GM19438 (cell line): ENCODE data around the gene CYSRT1.

Experiments used
- ATAC-seq: cut with Tn5 transposase; IDR thresholded peaks from one replicate; pipeline ENCODE4 v1.9.1; 2021; ENCODE audit warnings: low read depth; ENCODE audit not compliant: unreplicated experiment

Gene CYSRT1

GRCh38 chr9:137205126-137206069 lies 19.6 kb upstream of the CYSRT1 start, which contains the start of the genes NDOR1 and TMEM203:
NDOR1 (plus strand) TSS chr9:137205700; CDS start chr9:137205778, 78 bp downstream.
TMEM203 (minus strand) TSS chr9:137205648; CDS start chr9:137205414, 234 bp downstream.
- ATAC-seq = no peak

DNA sequence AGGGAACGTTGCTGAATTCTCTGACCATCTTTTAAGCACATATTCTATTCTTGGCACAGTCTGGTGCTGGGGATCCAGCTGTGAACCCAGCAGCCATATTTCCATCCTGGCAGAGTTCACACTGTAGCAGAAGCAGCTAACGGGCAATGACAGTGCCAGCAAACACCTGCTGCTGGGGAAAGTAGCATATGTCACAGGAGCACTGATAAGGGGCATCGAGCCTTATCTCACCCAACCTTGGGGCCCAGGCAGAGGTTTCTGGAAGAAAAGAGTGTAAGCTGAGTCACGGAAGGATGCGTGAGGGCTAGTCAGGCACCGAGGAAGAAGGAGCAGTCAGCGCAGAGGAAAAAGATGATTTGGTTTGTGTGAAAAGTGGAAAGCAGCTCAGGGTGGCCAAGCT lies 18.4 kb upstream of the CYSRT1 start:
- no peak for ATAC-seq

GRCh38 chr9:137211532-137211931 lies 13.4 kb upstream of the CYSRT1 start:
- no peak for ATAC-seq

DNA sequence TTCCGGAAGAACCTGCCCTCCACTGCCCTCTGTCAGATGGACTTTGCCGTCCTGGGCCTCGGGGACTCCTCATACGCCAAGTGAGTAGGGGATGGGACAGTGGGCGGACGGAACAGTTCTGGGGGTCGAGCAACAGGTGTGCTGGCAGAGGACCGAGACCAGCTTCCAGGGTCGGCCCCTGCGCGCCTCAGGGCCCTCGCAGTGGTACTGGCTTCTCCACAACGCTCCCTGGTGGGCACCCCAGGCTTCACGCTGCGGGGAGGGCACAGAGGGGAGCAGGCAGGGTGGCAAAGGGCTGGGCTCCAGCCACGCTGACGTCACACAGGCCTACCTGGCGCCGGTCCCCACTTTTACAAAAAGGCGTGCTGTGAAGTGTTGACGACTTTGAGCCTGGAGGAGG lies 12.5 kb upstream of the CYSRT1 start:
- no peak for ATAC-seq

DNA sequence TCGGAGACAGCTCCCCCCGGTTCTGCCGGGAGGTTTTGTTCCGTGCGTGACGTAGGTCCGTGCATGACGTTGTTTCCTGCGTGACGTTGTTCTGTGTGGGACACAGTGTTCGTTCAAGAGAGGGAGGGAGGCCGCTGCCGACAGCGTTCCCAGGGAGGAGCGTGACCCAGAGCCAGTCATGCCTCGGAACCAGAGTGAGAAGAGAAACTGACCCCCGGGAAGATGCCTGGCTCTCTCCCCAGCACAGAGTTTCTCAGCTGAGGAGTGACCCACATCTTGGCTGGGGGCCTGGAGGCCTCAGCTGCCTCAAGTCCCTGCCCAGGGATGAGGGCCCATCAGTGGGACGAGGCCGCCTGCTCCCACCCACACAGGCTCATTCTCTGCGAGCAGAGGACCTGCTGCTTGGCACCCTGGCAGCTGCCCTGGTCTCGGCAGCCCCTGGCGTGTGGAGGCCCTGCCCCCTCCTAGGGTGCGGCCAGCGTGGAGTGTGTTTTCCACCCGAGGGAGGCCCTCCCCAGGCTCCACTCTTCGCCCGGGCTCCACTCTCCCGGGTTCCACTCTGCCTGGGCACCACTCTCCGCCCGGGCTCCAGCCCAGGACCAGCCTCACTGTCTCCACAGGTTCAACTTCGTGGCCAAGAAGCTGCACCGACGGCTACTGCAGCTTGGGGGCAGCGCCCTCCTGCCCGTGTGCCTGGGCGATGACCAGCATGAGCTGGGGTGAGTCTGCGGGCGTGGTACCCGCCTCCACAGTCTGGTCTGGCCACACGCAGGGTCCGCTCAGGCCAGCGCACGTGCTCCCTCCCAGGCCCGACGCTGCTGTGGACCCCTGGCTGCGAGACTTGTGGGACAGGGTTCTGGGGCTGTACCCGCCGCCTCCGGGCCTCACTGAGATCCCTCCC lies 11.6 kb upstream of the CYSRT1 start:
- ATAC-seq = no peak

GRCh38 chr9:137214620-137215019 lies 10.4 kb upstream of the CYSRT1 start:
- ATAC-seq = no peak

GRCh38 chr9:137215196-137215986 lies 9.6 kb upstream of the CYSRT1 start:
- ATAC-seq = no peak

DNA sequence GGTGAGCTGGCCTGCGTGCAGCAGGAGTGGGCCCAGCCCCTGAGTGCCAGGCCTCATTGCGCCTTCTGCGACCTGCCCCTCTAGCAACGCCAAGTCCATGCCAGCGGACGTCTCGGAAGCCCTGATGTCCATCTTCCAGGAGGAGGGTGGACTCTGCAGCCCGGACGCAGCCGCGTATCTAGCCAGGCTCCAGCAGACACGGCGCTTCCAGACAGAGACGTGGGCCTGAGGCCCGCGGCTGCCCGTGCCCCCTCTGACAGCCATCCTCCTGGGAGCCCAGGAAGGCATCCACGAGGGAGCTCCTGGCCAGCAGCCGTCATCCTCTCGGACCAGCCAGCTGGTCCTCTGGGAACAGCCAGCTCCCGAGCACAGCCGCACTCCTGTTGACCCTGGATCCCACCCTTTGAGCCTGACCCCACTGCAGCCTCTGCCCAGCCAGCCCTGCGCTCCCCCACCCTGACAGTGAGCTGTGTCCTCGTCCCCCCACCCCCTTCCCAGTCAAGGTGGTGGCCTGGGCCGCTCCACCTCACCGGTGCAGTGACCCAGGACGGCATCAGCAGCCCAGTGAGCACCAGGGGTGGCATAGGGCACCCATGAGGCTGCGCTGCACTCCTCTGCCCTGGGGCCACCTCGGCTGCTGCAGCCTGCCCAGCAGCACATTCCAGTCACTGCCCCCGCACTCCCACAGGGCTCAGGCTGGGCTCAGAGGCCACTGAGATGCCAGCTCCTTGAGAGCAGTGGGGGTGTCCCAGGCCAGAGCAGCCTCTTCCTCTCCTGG lies 8.6 kb upstream of the CYSRT1 start:
- no peak for ATAC-seq

DNA sequence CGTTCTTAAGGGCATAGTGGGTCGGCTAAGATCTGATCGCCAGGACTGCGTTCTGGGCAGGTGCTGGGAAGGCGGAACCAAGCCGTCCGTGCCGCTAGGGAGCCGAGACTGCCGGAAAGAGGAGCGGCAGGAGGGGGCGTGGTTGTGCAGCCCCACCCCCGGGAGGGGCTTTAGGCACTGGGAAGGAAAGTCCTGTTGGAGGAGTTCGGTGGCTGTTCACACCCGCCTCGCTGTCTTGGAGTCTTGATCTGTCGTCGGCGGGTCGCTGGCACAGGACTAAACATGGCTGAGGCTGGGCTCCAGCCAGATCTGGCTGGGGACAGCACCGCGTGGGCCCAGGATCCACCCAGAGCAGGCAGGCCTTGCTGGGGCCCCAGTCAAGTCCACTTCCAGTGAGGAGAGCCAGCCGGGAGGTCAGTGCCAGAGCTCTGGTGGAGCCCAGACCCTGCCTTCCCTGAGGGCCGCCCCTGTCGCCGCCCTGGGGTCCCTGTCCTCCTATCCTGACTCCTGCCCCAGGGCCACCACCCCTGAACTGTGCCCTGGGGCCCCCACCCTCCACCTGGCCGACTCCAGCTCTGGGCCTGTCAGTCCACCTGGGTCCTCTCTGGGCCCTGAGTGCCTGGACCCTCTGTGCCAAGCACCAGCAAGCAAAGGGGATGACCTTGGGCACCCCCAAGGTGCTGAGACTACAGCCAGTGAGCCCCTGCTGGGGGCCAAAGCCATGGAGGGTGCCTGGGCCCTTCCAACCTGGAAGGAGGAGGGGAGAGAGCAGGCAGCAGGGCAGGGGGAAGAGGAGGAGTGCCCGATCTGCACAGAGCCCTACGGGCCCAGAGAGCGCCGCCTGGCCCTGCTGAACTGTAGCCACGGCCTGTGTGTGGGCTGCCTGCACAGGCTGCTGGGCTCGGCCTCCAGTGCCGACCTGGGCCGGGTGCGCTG lies 7.4 kb upstream of the CYSRT1 start:
- ATAC-seq = no peak

- no peak for ATAC-seq
These were observed 6.7 kb upstream of the CYSRT1 start for GRCh38 chr9:137218212-137218753.

GRCh38 chr9:137218754-137219271 lies 6.2 kb upstream of the CYSRT1 start:
- ATAC-seq = no peak

GRCh38 chr9:137219757-137220316 lies 5.1 kb upstream of the CYSRT1 start:
- ATAC-seq = no peak

- ATAC-seq = no peak
These were observed 4.5 kb upstream of the CYSRT1 start for GRCh38 chr9:137220317-137221094.

GRCh38 chr9:137221095-137221505 lies 3.9 kb upstream of the CYSRT1 start:
- no peak for ATAC-seq

GRCh38 chr9:137221506-137222111 lies 3.4 kb upstream of the CYSRT1 start:
- ATAC-seq = no peak
